ENCODE results near the gene TXNRD1.

- TF ChIP-seq CTCF (IDR thresholded peaks at IDR 0.05) (no peak), POLR2A (IDR thresholded peaks at IDR 0.05) (no peak)
Observed at GRCh38 chr12:104336115-104336514, 120.5 kb downstream of the TXNRD1 start.

Data from thyroid gland (tissue), 4 donors.